ENCODE results near the gene KMT2C.
A peak's percentile ranks its signal among the peaks of the same experiment; 100 is the strongest.

Gene KMT2C

DNA sequence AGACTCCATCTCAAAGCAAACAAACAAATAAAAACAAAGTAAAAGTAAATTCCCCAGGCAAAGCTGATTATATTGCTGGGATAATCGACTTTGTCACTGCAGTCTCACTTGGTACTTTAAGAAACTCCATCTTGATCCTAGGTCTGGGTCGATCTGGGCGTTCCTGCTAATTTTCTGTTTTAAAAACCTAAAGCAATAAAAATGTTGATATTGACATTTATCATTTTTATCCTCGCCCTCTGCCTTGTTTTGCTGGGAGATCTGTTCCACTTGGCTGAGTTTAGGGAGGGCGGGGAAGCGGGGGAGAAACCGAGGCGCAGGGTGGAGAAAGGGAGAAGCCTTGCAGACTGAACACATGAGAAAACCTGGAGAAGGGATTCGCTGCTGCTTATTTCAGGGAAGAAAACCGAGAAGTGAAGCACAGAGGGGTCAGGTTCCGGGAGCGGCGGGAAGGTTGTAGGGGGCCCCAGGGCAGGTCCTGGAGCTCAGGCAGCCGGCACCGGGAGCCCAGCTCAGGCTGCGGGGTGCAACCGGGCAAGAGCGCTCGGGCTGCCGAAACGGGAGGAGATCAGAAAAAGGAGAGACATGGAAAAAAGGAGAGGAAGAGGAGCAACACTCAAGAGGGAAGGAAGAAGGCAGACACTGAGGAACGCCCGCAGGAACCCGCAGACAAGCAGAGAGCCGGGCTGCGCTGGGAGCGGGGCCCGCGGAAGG lies 27.3 kb upstream of the KMT2C start:
- TF ChIP-seq YY1 (IDR thresholded peaks at IDR 0.05; ENCODE audit: low read depth) (no peak), EGR1 (IDR thresholded peaks at IDR 0.05) (no peak), CEBPB (IDR thresholded peaks at IDR 0.05) (no peak), FOXM1 (IDR thresholded peaks at IDR 0.05; ENCODE audit: borderline replicate concordance, low read depth) (no peak), RAD21 (IDR thresholded peaks at IDR 0.05; ENCODE audit: low read depth) (peak; percentile 7; the same call in 1 of the 2 replicates), NFIC (IDR thresholded peaks at IDR 0.05) (no peak), TCF12 (IDR thresholded peaks at IDR 0.05; ENCODE audit: low read depth) (0 out of 2 replicates have a peak, but pooled peaks have one; percentile 20), TAF1 (IDR thresholded peaks at IDR 0.05; ENCODE audit: low read depth) (0 out of 2 replicates have a peak, but pooled peaks have one; percentile 37), TEAD4 (IDR thresholded peaks at IDR 0.05) (no peak), EP300 (IDR thresholded peaks at IDR 0.05; ENCODE audit: borderline replicate concordance) (no peak)
- TF ChIP-seq, protein P1, sequence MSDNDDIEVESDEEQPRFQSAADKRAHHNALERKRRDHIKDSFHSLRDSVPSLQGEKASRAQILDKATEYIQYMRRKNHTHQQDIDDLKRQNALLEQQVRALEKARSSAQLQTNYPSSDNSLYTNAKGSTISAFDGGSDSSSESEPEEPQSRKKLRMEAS (IDR thresholded peaks at IDR 0.05), result no peak
- TF ChIP-seq, protein P2, sequence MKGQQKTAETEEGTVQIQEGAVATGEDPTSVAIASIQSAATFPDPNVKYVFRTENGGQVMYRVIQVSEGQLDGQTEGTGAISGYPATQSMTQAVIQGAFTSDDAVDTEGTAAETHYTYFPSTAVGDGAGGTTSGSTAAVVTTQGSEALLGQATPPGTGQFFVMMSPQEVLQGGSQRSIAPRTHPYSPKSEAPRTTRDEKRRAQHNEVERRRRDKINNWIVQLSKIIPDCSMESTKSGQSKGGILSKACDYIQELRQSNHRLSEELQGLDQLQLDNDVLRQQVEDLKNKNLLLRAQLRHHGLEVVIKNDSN (IDR thresholded peaks at IDR 0.05), result 0 out of 2 replicates have a peak, but pooled peaks have one; percentile 22

DNA sequence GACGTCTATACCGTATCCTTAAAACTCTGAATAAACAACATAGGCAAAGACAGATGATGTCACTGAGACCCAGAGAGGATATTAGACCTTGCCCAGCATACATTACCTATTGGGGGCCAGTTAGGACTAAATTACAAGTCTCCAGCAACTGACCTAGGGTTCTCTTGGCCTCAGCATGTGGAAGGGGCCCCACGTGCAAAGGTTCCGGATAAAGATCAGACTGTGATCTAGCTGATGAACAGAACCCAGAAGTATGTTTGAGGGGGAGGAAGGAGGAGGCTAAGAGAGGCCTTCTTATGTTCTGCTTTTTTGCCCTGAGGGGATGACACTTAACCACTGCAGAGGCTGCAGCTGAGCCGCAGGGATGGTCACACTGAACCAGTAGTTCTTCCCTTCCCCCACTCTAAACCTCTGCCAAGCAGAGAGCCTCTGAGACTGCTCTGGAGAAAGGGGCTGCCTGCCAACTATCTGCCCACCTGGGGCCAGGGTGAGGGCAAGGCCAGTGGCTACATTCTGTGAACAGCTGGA lies 24.0 kb upstream of the KMT2C start:
- TF ChIP-seq, protein P3, sequence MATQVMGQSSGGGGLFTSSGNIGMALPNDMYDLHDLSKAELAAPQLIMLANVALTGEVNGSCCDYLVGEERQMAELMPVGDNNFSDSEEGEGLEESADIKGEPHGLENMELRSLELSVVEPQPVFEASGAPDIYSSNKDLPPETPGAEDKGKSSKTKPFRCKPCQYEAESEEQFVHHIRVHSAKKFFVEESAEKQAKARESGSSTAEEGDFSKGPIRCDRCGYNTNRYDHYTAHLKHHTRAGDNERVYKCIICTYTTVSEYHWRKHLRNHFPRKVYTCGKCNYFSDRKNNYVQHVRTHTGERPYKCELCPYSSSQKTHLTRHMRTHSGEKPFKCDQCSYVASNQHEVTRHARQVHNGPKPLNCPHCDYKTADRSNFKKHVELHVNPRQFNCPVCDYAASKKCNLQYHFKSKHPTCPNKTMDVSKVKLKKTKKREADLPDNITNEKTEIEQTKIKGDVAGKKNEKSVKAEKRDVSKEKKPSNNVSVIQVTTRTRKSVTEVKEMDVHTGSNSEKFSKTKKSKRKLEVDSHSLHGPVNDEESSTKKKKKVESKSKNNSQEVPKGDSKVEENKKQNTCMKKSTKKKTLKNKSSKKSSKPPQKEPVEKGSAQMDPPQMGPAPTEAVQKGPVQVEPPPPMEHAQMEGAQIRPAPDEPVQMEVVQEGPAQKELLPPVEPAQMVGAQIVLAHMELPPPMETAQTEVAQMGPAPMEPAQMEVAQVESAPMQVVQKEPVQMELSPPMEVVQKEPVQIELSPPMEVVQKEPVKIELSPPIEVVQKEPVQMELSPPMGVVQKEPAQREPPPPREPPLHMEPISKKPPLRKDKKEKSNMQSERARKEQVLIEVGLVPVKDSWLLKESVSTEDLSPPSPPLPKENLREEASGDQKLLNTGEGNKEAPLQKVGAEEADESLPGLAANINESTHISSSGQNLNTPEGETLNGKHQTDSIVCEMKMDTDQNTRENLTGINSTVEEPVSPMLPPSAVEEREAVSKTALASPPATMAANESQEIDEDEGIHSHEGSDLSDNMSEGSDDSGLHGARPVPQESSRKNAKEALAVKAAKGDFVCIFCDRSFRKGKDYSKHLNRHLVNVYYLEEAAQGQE (IDR thresholded peaks at IDR 0.05; ENCODE audit: low read depth), result no peak
- TF ChIP-seq ZBTB7A (IDR thresholded peaks at IDR 0.05; ENCODE audit: low read depth), result no peak
- no peak for TF ChIP-seq CREB1 (IDR thresholded peaks at IDR 0.05; ENCODE audit: low read depth)
- TF ChIP-seq EP300 (IDR thresholded peaks at IDR 0.05; ENCODE audit: borderline replicate concordance), result peak; percentile 49; the same call in 1 of the 2 replicates
- TF ChIP-seq NFIC (IDR thresholded peaks at IDR 0.05), result peak; percentile 89
- TF ChIP-seq TEAD4 (IDR thresholded peaks at IDR 0.05), result 0 out of 2 replicates have a peak, but pooled peaks have one; percentile 39

DNA sequence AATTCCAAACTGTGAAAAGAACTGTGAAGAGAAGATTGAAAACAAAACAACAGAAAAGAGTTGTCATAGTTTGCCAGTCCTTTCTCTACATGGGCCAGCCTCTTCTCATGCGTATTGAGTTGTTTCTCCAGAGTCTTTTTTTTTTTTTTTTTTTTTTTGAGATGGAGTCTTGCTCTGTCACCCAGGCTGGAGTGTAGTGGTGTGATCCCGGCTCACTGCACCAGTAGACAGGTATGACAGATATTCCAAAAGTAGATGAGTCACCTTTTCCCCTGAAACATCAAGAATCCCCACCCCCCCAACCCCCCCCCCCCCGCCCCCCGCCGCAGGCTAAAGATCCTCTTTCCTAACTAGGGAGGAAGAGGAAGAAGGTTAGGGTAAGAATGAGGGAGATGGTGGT lies 15.6 kb upstream of the KMT2C start:
- no peak for TF ChIP-seq CEBPB (IDR thresholded peaks at IDR 0.05)
- no peak for TF ChIP-seq TCF12 (IDR thresholded peaks at IDR 0.05; ENCODE audit: low read depth)
- TF ChIP-seq YY1 (IDR thresholded peaks at IDR 0.05; ENCODE audit: low read depth), result no peak
- TF ChIP-seq TAF1 (IDR thresholded peaks at IDR 0.05; ENCODE audit: low read depth), result no peak
- no peak for TF ChIP-seq RAD21 (IDR thresholded peaks at IDR 0.05; ENCODE audit: low read depth)
- TF ChIP-seq, protein P3 (IDR thresholded peaks at IDR 0.05; ENCODE audit: low read depth), result no peak
- TF ChIP-seq, protein P1 (IDR thresholded peaks at IDR 0.05), result no peak
- TF ChIP-seq TEAD4 (IDR thresholded peaks at IDR 0.05), result no peak

DNA sequence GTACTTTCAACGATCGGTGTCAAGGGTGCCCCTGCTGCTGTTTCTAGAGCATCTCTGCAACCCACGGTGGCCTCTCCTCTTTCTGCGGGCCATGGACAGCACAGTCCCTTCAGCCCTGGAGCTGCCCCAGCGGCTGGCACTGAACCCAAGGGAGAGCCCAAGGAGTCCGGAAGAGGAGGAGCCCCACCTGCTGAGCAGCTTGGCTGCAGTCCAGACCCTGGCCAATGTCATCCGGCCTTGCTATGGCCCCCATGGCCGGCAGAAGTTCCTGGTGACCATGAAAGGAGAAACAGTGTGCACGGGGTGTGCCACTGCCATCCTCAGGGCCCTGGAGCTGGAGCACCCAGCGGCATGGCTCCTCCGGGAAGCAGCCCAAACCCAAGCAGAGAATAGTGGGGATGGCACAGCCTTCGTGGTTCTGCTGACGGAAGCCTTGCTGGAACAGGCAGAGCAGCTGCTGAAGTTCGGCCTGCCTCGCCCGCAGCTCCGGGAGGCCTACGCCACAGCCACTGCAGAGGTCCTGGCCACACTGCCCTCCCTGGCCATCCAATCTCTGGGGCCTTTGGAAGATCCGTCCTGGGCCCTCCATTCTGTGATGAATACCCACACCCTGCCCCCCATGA lies 9.7 kb upstream of the KMT2C start:
- TF ChIP-seq, protein P1 (IDR thresholded peaks at IDR 0.05), result peak; percentile 51; the same call in 1 of the 2 replicates
- TF ChIP-seq EP300 (IDR thresholded peaks at IDR 0.05; ENCODE audit: borderline replicate concordance) (peak; percentile 67; the same call in 1 of the 2 replicates), RAD21 (IDR thresholded peaks at IDR 0.05; ENCODE audit: low read depth) (peak; percentile 2; the same call in 1 of the 2 replicates), YY1 (IDR thresholded peaks at IDR 0.05; ENCODE audit: low read depth) (peak; percentile 70), NFIC (IDR thresholded peaks at IDR 0.05) (peak; percentile 95), TCF12 (IDR thresholded peaks at IDR 0.05; ENCODE audit: low read depth) (peak; percentile 80)
- TF ChIP-seq, protein P3 (IDR thresholded peaks at IDR 0.05; ENCODE audit: low read depth), result 0 out of 2 replicates have a peak, but pooled peaks have one; percentile 10
- TF ChIP-seq, protein P2 (IDR thresholded peaks at IDR 0.05), result 0 out of 2 replicates have a peak, but pooled peaks have one; percentile 1
